NCI-H146 treated with DMSO at 0.1 percent for 48 hours (cell line): ENCODE results near the gene CCR2.
"Not testable (repeated sequence)": the region's sequence is repeated elsewhere in the genome, so short reads cannot be mapped to it uniquely, and the experiment has no call there.

ENCODE experiments used
- DNase-seq: peaks from one replicate; lab custom pipeline; 2025; ENCODE audit not compliant: unreplicated experiment; lab: John Stamatoyannopoulos, UW

Gene CCR2

DNA sequence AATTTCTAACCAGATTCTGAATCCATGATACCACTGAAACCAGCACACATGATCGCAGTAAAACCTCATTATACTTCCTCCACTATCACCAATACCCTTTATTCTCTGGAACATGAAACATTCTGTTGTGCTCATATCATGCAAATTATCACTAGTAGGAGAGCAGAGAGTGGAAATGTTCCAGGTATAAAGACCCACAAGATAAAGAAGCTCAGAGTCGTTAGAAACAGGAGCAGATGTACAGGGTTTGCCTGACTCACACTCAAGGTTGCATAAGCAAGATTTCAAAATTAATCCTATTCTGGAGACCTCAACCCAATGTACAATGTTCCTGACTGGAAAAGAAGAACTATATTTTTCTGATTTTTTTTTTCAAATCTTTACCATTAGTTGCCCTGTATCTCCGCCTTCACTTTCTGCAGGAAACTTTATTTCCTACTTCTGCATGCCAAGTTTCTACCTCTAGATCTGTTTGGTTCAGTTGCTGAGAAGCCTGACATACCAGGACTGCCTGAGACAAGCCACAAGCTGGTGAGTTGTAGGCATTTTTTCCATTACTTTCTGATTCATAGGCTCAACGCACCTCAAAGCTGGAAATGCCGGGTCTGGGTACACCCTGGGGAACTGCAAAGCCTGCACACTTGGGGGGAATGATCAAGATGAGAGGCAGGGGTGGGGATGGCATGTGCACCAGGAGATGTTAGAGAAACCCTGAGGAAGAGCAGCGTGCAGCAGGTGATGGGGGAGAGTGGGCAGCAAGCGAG, at the start of gene CCR2:
Gene CCR2, plus strand, starts transcription at position 465 of the 764 bp plus-strand sequence. CDS start 3,417 bp downstream, outside the sequence.
- DNase-seq, result no peak

DNA sequence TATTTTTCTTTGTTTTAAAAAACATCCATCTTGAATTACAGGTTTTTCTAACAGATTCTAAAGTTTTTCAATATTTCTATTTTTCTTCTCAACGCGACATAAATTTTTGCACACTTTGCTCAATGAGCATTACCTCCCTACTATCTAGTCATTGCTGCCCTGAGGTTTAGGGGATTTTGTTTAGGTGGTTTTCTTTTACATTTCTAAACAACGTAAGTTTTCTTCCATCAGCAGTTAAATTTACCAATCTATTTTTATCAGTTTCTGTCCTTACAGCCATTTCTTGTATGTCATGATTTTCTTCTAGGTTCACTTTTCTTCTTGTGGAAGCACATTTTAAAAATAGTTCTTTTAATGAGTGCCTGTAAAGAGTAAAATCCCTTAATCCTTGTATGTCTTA, 49.2 kb upstream of the CCR2 start:
- DNase-seq, result no peak

DNA sequence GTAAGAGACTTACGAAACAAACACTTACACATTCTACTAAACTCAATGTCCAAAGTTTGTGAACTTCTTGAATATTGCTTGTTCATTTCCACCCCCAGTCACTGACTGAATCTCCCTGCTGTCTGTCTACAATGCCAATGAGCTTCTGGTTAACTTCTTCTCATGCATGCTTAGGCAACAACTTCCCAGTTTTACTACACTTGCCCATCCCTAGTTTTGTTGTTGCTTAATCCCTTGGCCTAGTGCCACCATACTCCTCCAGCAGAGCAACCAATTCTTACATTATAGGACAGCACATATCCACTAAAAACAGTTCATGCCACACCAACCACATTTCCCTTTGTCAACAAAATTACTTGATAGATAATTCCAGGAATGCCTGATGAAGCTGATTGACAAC, 40.9 kb upstream of the CCR2 start:
- DNase-seq, result no peak

DNA sequence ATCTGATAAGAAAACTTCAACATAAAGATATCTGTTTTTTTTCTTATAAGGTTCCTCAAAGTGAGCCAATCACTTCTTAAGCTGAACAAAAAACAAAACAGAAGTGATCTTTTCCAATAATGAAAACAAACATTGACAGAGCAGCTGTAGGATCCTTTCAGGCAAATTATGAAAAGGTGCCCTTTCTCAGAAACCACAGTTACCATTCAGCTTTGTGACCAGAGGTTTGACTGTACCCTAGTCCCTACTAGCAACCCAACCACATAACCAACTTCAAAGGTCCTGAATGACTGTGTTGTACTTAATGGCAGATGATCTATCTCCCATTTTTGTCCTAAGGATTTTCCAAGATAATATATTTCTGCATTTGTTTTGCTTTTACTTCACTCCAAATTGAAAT, 39.4 kb upstream of the CCR2 start:
- DNase-seq, result no peak

DNA sequence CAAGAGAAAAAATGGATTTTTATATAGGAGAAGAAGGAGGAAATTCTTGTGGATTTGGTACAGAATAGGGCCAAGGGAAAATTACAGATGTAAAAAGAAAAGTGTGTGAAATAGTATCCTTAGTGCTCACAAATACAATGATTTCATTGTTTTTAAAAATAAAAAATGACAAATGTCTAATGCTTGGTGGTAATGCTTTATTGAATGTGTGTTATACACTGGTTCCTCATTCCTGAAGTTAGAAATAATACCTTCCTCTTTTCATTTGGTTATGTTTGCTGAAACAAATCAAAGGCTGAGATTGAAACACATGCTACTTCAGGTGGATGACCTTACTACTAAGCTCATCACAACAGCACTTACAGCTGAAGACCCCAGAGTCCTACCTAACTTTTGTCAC, 37.7 kb upstream of the CCR2 start:
- DNase-seq, result no peak

DNA sequence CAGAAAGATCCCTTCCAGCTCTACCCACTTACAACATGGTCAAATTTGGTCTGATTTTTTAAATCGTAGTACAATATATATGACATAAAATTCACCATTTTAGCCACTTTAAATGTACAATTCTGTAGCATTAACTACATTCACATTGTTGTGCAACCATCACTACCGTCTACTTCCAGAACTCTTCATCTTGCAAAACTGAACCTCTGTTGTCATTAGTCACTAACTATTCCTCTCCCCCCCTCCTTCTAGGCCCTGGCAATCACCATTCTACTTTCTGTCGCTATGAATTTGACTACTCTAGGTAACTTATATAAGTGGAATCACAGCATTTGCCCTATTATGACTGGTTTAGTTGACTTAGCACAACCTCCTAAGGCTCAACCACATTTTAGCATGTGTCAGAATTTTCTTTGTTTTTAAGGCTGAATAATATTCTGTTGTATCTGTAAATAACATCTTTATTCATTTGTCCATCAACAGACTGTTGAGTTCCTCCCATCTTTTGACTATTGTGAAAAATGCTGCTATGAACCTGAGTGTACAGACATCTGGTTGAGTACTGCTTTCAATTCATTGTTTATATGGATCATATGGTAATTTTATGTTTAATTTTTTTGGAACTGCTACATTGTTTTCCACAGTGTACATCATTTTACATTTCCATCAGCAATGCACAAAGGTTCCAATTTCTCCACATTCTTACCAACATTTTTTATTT, 35.5 kb upstream of the CCR2 start:
- no peak for DNase-seq

DNA sequence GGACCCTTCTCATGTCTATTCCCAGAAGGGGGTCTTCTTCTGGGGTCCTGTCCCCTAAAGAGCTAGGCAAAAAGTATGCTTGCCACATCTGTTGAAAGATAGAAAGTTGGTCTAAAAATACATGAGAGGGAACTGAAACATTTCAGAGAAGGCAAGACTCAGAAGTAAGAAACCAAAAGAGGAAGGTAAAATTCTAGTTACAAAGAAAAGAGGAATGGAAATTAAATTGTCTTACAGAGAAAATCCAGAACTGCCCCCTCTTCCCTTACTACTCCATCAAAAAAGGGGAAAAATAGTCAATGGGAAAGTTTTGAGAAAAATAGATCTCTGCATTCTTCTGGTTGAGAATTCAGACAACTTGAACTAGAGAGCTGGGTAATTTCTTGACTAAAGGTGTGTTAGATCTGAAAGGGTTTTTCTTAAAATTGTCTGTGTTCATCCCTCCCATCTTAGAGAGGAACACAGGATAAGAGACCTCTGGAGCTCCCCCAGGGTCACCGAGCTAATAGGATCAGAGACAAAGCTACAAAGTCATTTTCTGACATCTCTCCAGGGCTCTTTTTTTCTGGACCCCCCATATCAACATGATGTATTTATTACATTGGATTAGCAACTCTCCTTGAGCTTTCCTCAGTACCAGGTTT, 32.3 kb upstream of the CCR2 start:
- DNase-seq, result no peak

DNA sequence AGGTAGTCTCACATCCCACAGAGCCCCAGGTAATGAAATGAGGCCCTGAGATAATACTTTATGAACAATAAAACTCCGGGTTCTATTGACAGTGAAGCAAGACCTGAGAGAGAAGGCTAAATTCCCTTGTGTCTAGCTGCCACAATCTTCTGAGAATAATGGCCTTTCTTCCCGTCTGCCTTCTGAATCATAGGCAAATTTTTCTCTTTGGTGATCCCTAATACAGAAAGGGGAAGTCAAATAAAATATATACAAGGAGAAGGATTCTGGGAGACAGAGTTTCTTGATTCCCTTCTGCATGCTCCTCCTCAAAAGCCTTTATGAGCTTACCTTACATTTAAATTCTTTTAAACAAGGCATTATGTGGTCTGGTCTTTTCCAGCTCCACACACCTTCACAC, 29.9 kb upstream of the CCR2 start:
- DNase-seq, result no peak

DNA sequence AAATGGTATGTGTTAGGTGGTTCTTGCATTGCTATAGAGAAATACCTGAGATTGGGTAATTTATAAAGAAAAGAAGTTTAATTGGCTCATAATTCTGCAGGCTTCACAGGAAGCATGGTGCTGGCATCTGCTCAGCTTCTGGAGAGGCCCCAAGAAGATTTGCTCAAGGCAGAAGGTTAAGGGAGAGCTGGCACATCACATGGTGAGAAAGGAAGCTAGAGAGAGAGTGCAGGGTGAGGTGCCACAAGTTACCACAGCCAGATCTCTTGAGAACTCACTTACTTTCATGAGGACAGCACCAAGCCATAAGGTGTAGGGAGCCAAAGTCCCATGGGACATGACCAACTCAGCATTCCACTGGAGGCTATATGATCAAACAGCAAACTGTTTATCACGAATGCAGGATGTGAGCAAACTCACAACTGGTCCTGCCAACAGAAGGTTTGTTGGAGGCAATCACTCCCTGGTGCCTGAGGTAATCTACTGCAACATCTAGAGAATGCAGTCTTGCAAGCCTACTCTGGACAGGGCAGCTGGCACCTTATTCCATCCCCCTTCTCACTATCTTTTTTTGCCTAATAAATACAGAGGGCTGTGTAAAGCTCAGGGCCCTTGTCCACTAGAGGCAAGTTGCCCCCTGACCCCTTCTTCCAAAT, 28.1 kb upstream of the CCR2 start:
- no peak for DNase-seq

DNA sequence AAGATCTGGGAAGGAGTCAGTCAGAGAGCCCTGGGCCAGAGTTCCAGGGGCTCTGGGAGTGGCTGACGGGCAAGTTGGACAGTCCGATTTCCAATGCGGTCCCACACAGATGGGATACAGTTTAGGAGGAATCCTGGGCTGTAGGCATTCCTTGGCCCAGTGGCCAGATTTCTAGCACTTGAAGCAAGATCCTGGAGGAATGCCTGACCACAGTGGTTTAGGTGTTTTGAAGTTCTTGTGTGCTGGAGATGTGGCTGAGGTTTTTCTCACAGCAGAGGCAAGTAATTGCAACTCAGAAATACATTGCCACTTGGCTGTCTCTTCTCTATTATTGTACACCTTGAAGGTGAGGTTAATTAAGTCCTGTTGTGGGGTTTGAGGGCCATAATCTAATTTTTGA, 23.2 kb upstream of the CCR2 start:
- DNase-seq, result not testable (repeated sequence)

DNA sequence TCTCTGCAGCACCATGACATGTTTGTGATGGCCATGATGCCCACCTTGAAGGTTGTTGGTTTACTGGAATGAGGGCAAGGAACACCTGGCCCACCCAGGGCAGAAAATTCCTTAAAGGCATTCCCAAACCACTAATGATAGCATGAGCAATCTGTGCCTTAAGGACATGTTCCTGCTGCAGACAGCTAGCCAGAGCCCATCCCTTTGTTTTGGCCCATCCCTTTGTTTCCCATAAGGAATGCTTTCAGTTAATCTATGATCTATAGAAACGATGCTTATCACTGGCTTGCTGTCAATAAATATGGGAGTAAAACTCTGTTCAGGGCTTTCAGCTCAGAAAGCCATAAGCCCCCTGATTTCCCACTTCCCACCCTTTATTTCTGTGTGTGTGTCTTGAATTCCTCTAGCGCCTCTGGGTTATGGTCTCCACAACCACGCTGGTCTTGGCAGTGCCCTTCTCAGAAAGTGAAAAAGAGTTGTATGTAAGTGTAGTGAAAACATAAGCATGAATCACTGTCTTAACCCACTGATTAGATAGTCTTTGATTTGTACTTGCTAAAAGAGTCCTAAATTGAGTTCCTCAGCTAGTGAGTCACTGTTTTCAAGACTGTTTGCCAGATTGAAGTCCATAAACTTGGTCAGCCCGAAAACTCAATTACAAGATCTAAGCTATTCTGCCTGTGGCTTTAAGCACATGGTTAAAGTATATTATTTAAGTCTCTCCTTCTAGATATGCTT, 19.0 kb upstream of the CCR2 start:
- no peak for DNase-seq

DNA sequence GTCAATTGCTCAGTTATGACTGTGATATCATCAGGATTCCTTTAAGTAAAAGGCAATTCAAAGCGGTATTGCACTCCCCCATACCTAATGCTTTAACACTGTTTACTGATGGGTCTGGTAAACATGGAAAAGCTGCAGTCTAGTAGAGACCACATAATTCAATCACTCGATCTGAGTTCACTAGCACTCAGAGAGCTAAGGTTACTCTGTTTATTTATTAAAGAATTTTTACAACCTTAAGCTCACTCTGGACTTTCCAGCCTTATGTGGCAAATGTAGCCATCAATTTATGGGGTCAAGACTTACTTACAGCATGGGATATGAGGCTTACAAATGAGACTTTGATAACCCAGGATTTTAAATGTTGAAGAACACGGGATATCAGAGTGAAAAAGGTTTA, 18.4 kb upstream of the CCR2 start:
- DNase-seq, result no peak

DNA sequence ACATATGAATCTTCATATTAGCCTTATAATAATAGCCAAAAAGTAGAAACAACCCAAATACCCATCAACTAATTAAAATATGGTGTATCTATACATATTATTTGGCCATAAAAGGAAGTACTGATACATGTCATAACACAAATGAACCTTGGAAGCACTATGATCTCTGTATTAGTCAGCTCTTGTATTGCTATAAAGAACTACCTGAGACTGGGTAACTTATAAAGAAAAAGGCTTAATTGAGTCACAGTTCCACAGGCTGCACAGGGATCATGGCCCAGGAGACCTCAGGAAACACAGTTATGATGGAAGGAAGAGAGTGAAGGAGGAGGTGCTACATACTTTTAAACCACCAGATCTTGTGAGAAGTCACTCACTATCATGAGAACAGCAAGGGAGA, 16.0 kb upstream of the CCR2 start:
- DNase-seq, result no peak

DNA sequence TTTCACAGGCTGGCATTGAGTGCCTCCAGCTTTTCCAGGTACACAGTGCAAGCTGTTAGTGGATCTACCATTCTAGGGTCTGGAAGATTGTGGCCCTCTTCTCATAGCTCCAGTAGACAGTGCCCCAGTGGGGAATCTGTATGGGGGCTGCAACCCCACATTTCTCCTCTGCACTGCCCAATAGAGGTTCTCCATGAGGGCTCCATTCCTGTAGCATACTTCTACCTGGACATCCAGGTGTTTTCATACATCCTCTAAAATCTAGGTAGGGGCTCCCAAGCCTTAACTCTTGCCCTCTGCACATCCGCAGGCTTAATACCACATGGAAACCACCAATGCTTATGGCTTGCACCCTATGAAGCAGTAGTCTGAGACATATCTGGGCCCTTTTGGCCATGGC, 15.1 kb upstream of the CCR2 start:
- DNase-seq, result no peak

DNA sequence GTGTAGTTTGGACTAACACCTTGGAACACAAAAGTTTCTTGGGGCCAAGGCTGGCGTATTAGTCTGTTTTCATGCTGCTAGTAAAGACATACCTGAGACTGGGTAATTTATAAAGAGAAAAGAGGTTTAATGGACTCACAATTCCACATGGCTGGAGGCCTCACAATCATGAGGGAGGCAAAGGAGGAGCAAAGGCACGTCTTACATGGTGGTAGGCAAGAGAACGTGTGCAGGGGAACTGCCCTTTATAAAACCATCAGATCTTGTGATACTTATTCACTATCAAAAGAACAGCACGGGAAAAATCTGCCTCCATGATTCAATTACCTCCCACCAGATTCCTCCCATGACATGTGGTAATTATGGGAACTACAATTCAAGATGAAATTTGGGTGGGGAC, 9.4 kb upstream of the CCR2 start:
- DNase-seq, result no peak

DNA sequence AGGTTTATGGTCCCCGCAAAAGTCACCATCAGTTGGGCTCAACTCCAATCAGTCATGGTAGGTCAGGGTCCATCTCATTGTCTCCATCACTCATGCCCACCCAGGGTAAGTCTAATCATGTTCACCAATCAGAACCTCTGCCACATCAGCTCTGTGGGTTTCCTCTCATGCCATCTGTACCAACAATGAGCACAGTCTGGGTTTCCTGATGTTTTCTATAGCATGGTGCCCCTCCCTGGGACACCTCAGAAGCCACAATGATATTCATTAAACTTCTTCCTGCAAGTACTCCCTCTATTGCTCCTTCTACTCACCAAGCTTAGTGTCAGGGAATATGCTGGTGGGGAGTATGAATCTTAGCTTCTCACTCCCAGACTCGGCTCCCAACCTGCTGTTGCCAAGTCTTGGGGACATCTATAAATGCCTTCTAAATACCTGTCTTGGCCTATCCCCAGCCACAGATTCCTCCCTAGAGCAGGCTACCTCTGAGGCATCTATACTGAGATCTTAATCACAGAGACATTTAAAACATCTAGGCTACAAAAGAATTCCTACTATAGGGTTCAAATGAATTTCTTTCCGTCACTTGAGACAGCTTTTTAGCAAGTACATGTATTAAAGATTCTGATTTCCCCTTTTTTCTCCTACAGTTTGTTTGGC, 5.0 kb upstream of the CCR2 start:
- no peak for DNase-seq

DNA sequence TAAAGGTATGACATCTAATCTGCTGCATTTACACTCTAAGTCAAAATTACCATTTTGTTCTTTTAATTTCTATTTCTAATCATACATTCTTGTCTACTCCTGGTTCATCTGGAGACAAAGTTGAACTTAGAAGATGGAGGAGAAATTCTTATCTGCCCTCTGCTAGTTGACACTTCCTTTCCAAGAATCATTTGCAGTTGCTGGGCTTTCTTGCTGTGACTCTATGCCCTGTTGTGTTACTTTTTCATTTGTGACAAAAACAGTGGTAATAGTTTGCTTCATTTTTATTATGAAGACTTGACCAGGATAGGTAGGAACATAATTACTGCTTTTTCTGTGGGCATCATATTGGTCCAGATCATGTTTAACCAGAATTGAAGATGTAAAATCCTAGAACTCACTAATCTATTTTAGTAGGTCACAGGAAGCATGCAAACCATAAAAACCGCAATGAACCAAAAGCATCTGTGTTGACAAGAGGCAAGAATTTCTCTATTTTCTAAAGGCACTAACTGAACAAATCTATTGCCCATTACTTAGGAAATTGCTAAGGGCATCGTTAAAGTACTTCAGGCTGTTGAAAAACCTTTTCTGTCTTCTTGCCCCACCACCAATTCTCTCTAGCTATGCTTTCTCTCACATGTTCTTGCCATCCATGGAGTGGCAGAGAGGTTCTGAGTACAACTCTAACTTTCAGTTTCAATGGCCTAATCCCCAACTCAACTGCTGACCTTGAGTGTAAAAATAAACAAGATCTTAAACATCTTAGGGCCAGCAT, 4.2 kb upstream of the CCR2 start:
- DNase-seq, result no peak

DNA sequence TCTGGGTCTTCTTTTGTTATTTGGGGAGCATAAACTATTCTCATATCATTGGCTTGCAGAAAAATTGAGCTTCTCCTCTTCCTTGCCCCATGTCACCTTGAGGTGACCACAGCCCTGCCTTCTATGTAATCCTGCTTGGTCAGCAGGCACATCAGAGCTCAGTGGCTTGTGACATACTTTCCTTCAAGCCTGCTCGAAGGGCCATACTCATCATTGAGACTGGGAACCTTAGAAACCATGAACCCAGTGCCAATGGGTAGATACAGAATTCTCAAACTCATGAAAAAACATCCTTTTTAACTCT, 3.7 kb upstream of the CCR2 start:
- DNase-seq, result no peak

DNA sequence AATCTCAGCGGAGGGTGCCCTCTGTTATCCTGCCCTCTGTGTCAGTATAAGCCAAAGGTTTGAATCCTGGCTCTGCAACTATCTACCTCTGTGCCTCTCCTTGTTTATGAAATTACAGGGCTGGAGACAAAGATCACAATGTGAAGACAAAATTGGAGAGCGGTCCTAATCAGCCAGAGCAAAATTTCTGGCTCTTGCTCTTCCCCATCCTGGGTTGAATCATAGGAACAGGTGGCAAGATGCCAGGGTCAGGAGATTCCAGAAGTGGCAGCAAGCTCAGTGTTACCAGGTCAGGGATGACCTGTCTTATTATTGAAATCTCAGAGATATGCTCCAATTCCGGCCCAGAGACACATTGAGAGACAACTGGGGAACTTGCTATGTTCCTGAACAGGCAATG, 2.3 kb upstream of the CCR2 start:
- DNase-seq, result no peak

DNA sequence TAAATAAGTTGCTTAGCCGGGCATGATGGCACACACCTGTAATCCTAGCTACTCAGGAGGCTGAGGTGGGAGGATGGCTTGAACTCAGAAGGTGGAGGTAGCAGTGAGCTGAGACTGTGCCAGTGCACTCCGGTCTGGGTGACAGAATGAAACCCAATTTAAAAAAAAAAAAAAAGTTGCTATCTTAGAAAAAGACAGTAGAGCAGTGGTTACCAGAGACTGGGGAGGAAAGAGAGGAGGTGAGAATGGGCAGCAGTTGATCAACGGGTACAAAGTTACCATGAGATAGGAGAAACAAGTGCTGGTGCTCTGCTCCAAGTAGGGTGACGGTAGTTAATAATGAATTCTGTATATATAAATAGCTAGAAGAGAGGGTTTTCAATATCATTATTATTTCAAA, 821 bp upstream of the CCR2 start:
- DNase-seq, result no peak
